ENCODE measurements around the gene DUOXA2. TPM values are rescaled to one million over a fixed set of nuclear protein-coding genes. Genes with fewer than 3 reads are reported as not detected.

DUOXA2 gene
- total and polyA plus RNA-seq, 2 experiments from 2014 or later: not detected

GRCh38 chr15:45117308-45118130, 3.4 kb downstream of the DUOXA2 start:
- H2AFZ ChIP-seq: peak overlapping the region; percentile 56; the same call in 1 of the 2 replicates
- no peaks in the 10 kb centered on the region for H3K36me3 Mint-ChIP-seq (ENCODE audit: low read depth)

GRCh38 chr15:45118131-45118588, 4.0 kb downstream of the DUOXA2 start:
- DNase-seq (ENCODE audit: low spot score) (peak; percentile 97), ATAC-seq (peak; percentile 86)
- Histone ChIP-seq H3K27ac (ENCODE audit: low read depth) (no peak overlapping the region), H4K20me1 (replicated peaks; ENCODE audit: insufficient read depth) (peaks cover 4% of the 10 kb centered on the region; the same call in 1 of the 2 replicates), H3K27me3 (ENCODE audit: insufficient read depth) (peaks cover 92% of the 10 kb centered on the region), H3K9me2 (ENCODE audit: insufficient read depth) (no peaks in the 10 kb centered on the region), H3F3A (replicated peaks; ENCODE audit: low read depth) (no peaks in the 10 kb centered on the region), H2AFZ (no peak overlapping the region), H3K36me3 (ENCODE audit: insufficient read depth) (no peaks in the 10 kb centered on the region), H3K4me2 (peak overlapping the region; percentile 76), H3K4me3 (peak overlapping the region; percentile 48), H3K4me1 (ENCODE audit: insufficient read depth) (peaks cover 30% of the 10 kb centered on the region), H3K79me2 (replicated peaks; ENCODE audit: insufficient read depth) (no peaks in the 10 kb centered on the region)
- Mint-ChIP-seq H3K36me3 (ENCODE audit: low read depth) (no peaks in the 10 kb centered on the region), H3K4me3 (peak overlapping the region; percentile 63; the same call in 2 of the 3 replicates), H3K27ac (no peak overlapping the region), H3K27me3 (ENCODE audit: insufficient read depth, low read depth, poor library complexity) (peaks cover 65% of the 10 kb centered on the region), H3K4me1 (peaks cover 19% of the 10 kb centered on the region), H3K9me3 (peaks cover 8% of the 10 kb centered on the region; the same call in 2 of the 3 replicates)
- TF ChIP-seq CREB1 (CRISPR knock-in tag; IDR thresholded peaks at IDR 0.05; ENCODE audit: low read depth): 0 out of 2 replicates have a peak, but pooled peaks have one; percentile 19
- TF ChIP-seq ETS1 (IDR thresholded peaks at IDR 0.05): no peak
- TF ChIP-seq CTCF (conservative IDR thresholded peaks at IDR 0.05; ENCODE audit: low read depth in 2 of 2): peak; percentile 98 to 99

More at GRCh38 chr15:45117308-45118130, 3.4 kb downstream of the DUOXA2 start:
- DNase-seq (ENCODE audit: low spot score): peak; percentile 24
- peaks cover 92% of the 10 kb centered on the region for H3K27me3 ChIP-seq (ENCODE audit: insufficient read depth)
- no peak overlapping the region for H3K27ac ChIP-seq (ENCODE audit: low read depth)
- no peaks in the 10 kb centered on the region for H3K79me2 ChIP-seq (replicated peaks; ENCODE audit: insufficient read depth)
- peaks cover 21% of the 10 kb centered on the region for H3K4me1 Mint-ChIP-seq
- H3K27me3 Mint-ChIP-seq (ENCODE audit: insufficient read depth, low read depth, poor library complexity): peaks cover 72% of the 10 kb centered on the region
- H3K9me3 Mint-ChIP-seq: peaks cover 8% of the 10 kb centered on the region; the same call in 2 of the 3 replicates
- H3K4me3 ChIP-seq: peak overlapping the region; percentile 48
- peak overlapping the region; percentile 63 for H3K4me3 Mint-ChIP-seq
- no peak overlapping the region for H3K27ac Mint-ChIP-seq
- H3F3A ChIP-seq (replicated peaks; ENCODE audit: low read depth): no peaks in the 10 kb centered on the region
- peaks cover 4% of the 10 kb centered on the region; the same call in 1 of the 2 replicates for H4K20me1 ChIP-seq (replicated peaks; ENCODE audit: insufficient read depth)
- H3K9me2 ChIP-seq (ENCODE audit: insufficient read depth): no peaks in the 10 kb centered on the region
- peak overlapping the region; percentile 76 for H3K4me2 ChIP-seq
- no peaks in the 10 kb centered on the region for H3K36me3 ChIP-seq (ENCODE audit: insufficient read depth)
- H3K4me1 ChIP-seq (ENCODE audit: insufficient read depth): peaks cover 35% of the 10 kb centered on the region
- TF ChIP-seq EZH2 (IDR thresholded peaks at IDR 0.05; ENCODE audit: low read depth, unreplicated experiment) (peak; percentile 93), ZNF114 (CRISPR knock-in tag; IDR thresholded peaks at IDR 0.05) (no peak), EZH2phosphoT487 (IDR thresholded peaks at IDR 0.05; ENCODE audit: unreplicated experiment) (peak; percentile 90)
- ATAC-seq: peak; percentile 17
